PC-3 (cell line): Measurements from ENCODE around the gene CHN1.

ENCODE experiments used
- CTCF ChIP-seq: fragments of 300-600 bp; sonication (generic); conservative IDR thresholded peaks from 2 replicates; pipeline ENCODE4 v1.5.1; 2017; ENCODE audit warnings: antibody characterized with exemption, low read depth, mild to moderate bottlenecking, low read length
- EZH2 ChIP-seq: fragments of 300-600 bp; sonication (generic); IDR thresholded peaks from one replicate; pipeline ENCODE4 v1.6.1; 2017; ENCODE audit warnings: antibody characterized with exemption, mild to moderate bottlenecking, low read length; ENCODE audit not compliant: unreplicated experiment

- TF ChIP-seq EZH2 (no peak), CTCF (no peak)
Measured at GRCh38 chr2:174866421-174866820, 138.8 kb downstream of the CHN1 start.
